GM12875 (cell line): ENCODE results near the gene MRPL14.
A peak's percentile ranks its signal among the peaks of the same experiment; 100 is the strongest.

ENCODE experiments used
- H3K4me3 ChIP-seq: one replicate; pipeline ENCODE4 v1.5.1; 2011; ENCODE audit warnings: low read depth, low read length, control low read depth
- CTCF ChIP-seq: IDR thresholded peaks from 2 replicates; pipeline ENCODE4 v1.5.1; 2011; ENCODE audit warnings: low read depth, mild to moderate bottlenecking, control low read depth, inconsistent platforms, low read length, moderate library complexity, borderline replicate concordance; ENCODE audit not compliant: insufficient read depth

MRPL14 gene

GRCh38 chr6:44074439-44074812 is 52.8 kb downstream of the MRPL14 start:
- peak; percentile 85 for TF ChIP-seq CTCF
- H3K4me3 ChIP-seq = peak overlapping the region; percentile 49

GRCh38 chr6:44073612-44074438 is 53.4 kb downstream of the MRPL14 start:
- TF ChIP-seq CTCF = peak; percentile 11; the same call in 1 of the 2 replicates
- peak overlapping the region; percentile 49 for H3K4me3 ChIP-seq

GRCh38 chr6:44072959-44073611 is 54.2 kb downstream of the MRPL14 start:
- no peak for TF ChIP-seq CTCF
- peak overlapping the region; percentile 49 for H3K4me3 ChIP-seq

- peak overlapping the region; percentile 46 for H3K4me3 ChIP-seq
- TF ChIP-seq CTCF = no peak
Observed at GRCh38 chr6:44072452-44072958, 54.7 kb downstream of the MRPL14 start.

- no peak overlapping the region for H3K4me3 ChIP-seq
- TF ChIP-seq CTCF = no peak
Observed at GRCh38 chr6:44071670-44072451, 55.4 kb downstream of the MRPL14 start.

- H3K4me3 ChIP-seq = no peak overlapping the region
- TF ChIP-seq CTCF = no peak
Observed at GRCh38 chr6:44068607-44069296, 58.5 kb downstream of the MRPL14 start.
